Gastrocnemius medialis (tissue), 4 donors: ENCODE data around the gene CCDC158.

ENCODE experiments used
- CTCF ChIP-seq, 5 experiments: fragments of 450-650 bp in 3 of 5; fragments of 200-600 bp in 2 of 5; sonication (generic) in 2 of 5; IDR thresholded peaks in 4 of 5; conservative IDR thresholded peaks in 1 of 5; 1 replicate in 4 of 5; 2 replicates in 1 of 5; pipeline ENCODE4 v1.5.1; 2016 to 2019; ENCODE audit warnings: antibody characterized with exemption in 5 of 5, mild to moderate bottlenecking in 3 of 5, moderate library complexity in 3 of 5
- POLR2A ChIP-seq, 2 donors: fragments of 450-650 bp; IDR thresholded peaks; one replicate each; pipeline ENCODE4 v1.6.1; 2017; ENCODE audit warnings: antibody characterized with exemption in 2 of 2, mild to moderate bottlenecking in 2 of 2, moderate library complexity in 2 of 2

- no peak for TF ChIP-seq CTCF (IDR thresholded peaks at IDR 0.05 in 4 of 5, conservative IDR thresholded peaks at IDR 0.05 in 1 of 5)
- no peak for TF ChIP-seq POLR2A (IDR thresholded peaks at IDR 0.05)
Observed at GRCh38 chr4:76341063-76341462, 79.9 kb downstream of the CCDC158 start.
